Stimulated activated CD8-positive, alpha-beta memory T cell treated with anti-CD3 and anti-CD28 coated beads, Interleukin-4, amount 100 ng/mL, for 24 hours (primary cell): Measurements from ENCODE around the gene SLC35F2.
"Not testable (repeated sequence)": the region's sequence is repeated elsewhere in the genome, so short reads cannot be mapped to it uniquely, and the experiment has no call there.

Experiments used
- DNase-seq: peaks from one replicate; pipeline ENCODE4 v3.0.0-alpha.2; 2020; ENCODE audit warnings: low read depth

SLC35F2 gene

DNA sequence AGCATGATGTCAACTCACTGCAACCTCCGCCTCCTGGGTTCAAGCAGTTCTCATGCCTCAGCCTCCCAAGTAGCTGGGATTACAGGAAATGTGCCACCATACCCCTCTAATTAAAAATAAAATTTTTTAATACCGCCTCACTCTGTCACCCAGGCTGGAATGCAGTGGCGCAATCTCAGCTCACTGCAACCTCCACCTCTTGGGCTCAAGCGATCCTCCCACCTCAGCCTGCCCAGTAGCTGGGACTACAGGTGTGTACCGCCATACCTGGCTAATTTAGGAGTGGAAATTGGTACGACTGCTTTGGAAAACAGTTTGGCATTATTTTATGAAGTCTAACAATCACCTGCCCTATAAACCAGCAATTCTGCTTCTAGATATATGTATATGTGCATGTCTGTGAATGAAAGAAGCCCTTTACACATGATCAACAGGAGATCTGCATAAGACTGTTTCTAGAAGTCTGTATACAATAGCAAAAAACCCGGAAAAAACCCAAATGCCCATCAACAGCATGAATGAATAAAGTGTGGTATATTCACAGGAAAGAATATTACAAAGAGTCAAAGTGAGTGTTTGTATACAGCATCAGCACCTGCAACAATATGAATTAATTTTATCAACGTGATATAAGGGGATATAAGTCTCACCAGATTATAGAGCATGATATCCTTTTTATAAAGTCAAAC is 16.0 kb downstream of the SLC35F2 start:
- no peak for DNase-seq

DNA sequence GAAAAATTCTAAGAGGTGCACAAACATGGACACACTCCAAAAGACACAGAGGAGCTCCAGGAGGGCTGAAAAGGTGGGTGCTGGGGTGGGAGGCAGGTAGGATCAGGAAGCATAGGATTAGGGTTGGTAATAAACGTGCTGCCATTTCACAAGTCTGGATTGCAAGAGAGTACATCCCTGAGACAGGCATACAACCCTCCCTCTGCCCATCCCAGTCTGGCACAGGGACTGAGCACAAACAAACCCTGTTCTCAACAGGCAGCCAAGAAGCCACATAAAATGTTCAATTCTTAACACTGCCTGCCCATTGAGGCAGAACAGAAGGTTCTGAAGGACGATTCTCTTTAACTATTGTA is 18.5 kb downstream of the SLC35F2 start:
- no peak for DNase-seq

DNA sequence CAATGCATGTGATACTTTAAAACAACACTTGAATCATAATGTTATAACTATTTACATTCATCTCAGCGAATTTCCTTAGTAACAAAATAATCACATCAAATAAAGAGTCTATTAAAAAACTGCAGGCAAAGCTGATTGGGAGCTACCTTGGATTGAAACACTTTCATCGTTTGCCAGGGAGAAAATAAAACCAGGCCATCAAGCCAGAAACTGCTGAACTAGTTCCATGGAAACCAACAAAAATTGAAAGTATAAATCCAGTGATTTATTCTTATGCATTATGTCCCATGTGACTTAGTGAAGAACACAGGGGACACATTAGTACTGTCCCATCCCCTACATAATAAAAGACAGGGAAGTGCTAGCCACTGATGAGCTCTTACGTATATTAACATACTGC is 21.7 kb downstream of the SLC35F2 start:
- no peak for DNase-seq

DNA sequence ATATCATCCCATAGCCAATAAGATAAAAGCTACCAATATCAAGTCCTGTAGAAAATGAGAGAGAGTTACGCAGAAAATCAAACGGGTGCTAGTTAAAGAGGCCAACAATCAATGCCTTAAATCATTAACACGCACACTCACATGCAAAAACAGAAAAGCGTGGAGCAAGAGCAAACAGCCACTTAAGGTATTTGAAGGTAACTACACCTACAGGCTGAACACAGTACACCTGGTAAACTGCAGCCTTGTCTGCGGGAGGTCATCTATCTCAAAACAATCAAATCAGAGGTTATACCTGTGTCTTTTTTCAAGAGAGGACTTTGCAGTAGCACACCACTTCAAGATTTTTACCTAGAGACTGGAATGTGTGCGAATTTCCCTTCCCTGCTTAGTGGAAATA is 23.6 kb downstream of the SLC35F2 start:
- DNase-seq = no peak

DNA sequence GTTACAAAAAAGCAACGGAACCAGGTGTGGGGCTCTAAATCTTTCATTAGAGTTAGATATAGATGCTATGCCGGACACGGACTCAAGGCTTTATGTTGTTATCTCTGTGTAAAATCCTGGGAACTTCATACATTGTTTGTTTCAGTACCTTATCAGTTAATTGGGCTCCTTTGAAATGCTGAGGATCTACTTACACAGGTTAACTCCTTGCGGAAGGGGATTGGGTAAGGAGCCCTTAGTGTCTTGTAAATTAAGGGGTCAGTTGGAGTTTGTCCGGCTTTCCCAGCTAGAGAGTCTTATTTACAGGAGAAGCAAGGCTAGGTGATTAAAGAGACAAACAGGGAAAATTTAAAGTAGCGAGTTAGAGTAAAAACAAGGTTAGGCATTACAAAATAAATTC is 24.7 kb downstream of the SLC35F2 start:
- DNase-seq = not testable (repeated sequence)

DNA sequence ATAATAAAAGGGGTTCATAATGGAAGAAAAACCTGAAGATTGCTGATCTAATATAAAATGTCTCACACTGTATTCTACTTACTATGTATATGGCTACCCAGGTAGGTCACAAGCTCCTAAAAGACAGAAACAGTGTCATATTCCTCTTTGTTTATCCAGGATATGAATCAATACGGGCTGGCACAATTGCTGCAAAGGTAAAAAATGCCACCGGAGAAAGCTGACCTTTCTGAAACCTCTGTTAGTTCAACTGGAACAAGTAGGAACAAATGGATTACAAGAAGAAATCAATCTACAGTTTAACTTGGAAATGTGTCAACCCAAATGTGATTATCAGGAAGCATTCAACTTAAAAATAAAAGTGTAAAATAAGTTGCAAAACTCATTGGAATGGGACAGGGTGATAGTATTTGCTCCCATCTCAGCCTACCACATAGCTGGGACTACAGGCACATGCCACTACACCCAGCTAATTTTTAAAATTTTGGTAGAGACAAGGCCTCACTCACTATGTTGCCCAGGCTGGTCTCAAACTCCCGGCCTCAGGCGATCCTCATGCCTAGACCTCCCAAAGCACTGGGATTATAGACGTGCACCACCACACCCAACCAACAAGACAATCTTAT is 27.6 kb downstream of the SLC35F2 start:
- DNase-seq = no peak

DNA sequence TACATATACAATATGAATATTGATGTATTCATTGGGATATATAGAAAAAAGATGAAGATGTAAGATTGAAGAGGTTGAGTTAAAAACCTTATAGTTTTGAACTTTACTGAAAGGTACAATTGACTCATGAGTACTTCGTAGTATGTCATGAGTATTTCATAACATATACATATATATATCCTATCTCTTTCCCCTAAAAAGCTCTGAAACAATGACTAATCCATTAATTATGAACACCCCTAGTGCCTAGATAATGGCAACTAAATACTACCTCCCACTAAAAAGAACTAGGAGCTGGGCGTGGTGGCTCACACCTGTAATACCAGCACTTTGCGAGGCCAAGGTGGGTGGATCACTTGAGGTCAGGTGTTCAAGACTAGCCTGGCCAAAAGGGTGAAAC is 31.5 kb downstream of the SLC35F2 start:
- DNase-seq = no peak

DNA sequence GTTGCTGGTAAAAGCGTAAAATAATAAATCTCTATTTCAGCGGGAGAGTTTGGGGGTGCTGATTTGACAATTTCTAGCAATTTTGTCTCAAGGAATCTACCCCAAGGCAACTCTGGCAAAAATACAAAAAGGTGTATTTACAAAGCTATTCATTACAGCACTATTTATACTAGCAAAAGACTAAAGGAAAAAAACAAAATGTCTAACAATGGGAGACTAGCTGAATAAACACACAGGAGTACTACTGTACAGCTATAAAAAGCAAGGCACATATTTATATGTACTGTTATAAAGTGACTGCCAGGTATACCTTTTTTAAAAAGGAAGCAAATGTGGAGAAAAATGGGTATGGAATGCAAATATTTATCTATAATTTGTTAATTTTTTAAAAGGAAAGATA is 32.7 kb downstream of the SLC35F2 start:
- DNase-seq = no peak

DNA sequence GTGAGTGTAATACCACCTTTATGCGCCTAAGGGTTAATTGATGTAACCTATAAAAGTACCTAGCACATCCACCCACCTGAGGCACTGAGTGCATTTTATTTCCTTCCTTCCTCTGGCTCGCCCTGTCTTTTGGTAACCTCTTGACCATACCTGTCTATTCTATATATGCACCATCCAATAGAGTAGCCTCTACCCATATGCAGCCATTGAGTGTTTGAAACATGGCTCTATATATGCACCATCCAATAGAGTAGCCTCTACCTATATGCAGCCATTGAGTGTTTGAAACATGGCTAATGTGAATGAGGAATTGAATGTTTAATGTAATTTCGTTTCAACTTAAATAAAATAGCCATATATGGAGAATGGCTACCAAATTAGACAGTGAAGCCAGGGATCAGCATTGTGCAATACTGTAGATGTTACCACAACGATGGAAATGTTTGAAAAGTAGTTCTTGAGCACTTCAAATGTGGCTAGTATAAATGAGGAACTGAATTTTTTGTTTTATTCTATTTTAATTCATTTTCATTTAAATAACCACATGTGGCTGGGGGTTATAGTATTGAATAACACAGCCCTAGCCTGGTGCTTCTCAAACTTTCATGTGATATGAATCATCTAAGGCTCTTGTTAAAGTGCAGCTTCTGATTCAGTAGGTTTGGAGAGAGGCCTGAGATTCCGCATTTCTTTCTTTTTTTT is 33.8 kb downstream of the SLC35F2 start:
- no peak for DNase-seq

DNA sequence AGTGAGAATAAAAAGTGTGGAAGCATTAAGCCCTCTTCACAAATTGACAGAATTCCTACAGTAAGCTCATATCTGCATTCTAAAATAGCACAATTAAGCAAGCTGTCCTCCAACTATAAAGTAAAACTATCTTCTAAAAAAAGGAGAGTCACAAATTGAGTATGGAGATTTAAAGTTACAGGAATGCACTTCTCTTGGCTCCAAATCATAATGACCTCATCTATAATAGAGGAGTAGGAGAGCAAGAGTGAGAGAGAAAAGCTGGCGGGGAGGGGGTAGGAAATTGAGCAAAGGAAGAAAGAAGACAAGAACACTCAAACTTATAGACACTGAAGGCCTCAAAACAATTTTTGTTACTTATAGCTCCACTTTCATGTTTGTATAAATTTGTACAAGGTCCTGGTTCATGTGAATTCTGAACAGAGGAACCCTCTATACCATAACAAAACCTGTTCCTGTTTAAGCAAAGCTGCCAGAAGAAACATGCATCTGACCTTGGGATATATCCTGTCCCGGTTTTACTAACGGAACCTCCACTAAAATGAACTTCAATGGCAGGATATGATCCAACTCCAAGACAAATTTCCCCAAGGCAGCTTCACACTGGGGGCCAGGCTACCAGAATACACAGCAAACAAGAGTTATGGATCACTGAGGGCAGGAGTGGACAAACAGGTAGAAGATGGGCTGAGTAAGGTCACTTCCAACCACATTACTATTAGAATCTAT is 37.2 kb downstream of the SLC35F2 start:
- no peak for DNase-seq

DNA sequence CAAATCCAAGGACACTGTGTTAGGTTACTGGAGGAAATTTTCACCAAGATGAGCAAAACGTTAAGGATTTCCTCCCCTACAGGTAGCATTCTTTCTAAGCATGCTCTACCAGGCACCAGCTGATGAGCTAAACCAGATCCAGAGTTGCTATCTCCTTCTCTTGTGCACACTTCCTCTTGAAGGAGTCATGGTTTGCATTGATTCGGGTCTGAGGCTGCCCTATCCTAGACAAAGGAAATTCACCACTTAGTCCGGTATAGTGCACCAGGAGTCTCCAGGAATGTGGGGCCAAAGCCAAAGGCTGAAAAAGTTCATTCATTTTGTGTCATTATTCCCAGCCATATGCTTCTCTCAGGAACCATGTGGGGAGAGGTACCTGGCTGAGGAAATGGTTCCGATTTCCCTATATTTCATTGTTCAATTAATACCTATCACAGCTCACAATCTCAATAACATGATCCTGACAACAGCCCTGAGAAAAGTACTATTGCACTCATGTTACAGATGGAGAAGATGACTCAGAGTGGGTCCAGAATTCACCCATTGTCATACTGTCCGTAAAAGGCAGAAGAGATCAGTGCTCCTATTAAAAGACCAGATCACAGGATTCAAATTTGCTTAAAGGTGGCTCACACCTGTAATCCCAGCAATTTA is 39.1 kb downstream of the SLC35F2 start:
- no peak for DNase-seq

DNA sequence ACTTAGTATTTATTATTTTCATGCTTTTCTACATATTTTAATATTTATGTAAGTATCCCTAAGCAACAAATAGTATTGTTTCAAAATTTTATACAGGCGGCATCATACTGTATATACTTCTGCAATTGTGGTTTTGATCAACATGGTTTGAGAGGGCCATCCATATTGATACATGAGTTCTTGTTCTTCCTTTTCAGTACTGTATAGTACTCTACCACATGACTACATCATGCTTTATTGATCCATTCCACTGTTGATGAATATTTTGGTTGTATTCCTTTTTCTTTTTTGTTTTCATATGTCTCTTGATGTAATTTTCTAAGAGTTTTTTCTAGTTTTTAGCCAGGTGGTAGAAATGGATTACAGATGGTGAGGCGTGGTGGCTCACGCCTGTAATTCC is 40.1 kb downstream of the SLC35F2 start:
- no peak for DNase-seq

DNA sequence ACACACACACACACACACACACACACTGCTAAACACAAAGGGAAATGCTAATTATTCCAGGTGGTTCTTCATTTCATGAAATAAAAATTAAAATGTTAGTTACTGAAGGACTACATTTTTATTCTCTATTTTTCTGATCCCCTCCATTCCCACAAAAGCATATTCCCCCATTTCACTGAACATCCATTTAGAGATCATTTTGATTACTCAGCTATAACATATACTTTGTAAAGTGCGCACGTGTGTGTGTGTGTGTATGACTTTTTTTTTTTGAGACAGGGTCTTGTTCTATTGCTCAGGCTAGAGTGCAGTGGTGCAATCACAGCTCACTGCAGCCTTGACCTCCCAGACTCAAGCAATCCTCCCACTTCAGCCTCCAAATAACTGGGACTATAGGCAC is 42.6 kb downstream of the SLC35F2 start:
- no peak for DNase-seq

DNA sequence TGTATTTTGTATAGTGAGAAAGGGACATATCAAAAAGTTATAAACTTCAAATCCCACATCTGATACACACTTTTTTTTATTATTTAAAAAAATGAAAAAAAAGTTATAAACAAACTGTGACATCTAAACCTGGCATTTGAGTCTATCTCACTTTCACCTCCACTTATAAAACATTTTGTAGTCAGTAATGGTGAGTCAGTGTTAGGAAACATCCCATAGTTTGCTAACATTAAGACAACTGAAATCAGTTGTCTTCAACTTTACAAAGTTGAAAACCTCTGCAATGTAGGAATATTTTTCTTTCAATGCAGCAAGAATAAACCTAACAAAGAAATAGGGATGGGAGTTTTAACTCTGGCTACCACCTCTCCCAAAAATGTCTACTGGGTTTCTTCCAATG is 47.7 kb downstream of the SLC35F2 start:
- DNase-seq = no peak

DNA sequence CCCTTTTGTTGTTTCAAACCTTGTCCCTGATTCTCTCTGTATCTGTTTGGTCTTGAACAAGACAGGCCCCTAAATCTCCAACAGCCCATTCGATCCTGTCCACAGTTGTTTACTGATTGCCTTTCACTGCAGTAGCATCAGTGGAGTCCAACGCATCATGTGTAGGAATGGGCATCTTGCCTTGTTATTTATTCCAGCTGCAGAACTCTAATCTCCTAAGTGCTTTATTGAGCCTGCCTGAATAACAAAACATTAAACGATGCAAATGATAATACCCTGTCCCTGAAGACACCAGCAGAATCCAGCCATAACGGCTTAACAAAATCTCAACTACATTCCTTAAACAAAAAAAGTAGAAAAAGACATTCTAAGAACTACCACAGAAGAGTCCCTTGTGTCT is 50.1 kb downstream of the SLC35F2 start:
- no peak for DNase-seq

DNA sequence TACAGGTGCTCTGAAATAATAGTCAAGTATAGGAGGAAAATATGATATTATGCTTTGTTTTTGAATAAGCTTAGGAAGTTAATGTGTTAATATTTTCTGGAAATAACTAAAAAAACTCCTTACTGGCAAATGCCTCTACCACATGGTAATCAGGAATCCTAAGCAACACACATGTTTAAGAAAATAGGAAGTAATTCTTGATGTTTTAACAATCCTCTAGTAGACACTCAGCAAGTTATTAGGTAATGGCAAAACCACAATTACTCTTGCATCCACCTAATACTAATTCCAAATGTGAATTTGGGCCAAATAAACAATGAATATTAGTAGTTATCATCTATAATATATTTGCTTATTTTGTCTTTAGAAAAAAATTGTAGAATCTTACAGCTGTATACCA is 53.6 kb downstream of the SLC35F2 start:
- no peak for DNase-seq

DNA sequence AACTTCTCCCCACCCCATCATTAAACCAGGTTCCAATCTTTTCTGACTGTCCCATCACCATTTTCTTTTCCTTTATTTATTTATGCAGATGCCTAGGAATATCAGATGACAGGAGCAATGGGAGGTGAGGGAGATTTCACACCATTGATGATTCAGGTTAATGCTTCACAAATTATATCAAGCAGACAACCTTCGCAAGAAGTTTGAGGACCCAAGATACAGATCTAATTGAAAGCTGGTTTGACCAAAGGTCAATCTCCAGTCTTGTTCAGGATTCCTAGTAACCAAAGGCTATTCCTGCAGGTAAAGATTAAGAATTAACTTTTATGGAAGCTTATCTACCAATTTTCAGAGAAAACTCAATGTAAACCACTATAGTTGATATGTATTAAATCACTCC is 54.4 kb downstream of the SLC35F2 start:
- DNase-seq = no peak

DNA sequence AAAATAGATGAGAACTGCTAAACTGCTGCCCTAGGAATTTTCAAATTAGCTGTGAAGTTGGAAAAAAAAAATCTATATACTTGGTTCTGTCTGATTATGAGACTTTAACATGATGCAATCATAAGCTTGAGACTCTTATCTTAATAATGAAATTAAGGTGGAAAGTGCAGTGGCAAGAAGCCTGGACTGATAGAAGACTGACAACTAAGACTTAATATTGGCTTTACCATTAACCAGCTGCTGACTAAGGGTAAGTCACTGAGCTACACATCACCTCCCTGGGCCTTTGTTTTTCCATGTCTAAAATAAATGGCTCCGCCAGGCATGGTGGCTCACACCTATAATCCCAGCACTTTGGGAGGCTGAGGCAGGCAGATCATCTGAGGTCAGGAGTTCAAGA is 56.9 kb downstream of the SLC35F2 start:
- no peak for DNase-seq

DNA sequence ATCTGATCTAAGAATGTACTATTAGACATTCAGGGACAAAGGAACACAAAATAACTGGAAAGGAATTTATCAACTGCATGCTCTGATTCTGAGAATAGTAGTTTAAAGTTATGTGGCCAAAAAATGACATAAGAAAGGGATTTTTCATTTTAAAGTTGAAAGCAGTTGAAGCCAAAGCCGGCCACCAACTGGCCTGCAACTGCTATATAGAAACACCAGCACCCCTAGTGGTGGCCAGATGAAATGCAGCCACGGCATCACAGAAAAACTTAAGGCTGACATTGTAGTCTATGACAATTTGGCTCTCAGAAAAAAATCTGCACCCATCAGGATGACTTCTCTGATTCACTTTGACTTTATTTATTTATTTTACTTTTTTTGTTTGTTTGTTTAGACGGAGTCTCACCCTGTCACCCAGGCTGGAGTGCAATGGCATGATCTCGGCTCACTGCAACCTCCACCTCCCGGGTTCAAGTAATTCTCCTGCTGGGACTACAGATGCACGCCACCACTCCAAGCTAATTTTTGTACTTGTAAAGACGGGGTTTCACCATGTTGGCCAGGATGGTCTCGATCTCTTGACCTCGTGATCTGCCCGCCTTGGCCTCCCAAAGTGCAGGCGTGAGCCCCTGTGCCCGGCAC is 59.2 kb downstream of the SLC35F2 start:
- peak; percentile 26 for DNase-seq

DNA sequence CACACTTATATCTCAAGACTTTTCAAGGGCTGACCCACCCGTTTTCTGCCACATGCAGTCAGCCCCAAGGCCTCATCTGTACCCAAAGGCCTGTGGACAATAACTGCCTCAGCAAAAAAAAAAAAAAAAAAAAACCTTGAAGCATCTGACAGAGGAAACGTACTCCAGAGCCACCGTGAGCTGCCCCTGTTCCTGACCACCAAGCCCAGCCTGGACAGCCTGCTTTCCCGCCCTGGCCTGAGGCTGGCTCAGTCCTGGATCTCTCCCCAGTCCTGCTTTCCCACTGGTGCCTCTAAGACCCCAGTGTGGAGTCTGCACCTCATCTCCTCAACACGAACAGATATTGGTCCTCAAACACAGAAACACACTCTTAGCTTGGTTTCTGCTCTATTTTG is 66.5 kb downstream of the SLC35F2 start:
- DNase-seq = no peak

DNA sequence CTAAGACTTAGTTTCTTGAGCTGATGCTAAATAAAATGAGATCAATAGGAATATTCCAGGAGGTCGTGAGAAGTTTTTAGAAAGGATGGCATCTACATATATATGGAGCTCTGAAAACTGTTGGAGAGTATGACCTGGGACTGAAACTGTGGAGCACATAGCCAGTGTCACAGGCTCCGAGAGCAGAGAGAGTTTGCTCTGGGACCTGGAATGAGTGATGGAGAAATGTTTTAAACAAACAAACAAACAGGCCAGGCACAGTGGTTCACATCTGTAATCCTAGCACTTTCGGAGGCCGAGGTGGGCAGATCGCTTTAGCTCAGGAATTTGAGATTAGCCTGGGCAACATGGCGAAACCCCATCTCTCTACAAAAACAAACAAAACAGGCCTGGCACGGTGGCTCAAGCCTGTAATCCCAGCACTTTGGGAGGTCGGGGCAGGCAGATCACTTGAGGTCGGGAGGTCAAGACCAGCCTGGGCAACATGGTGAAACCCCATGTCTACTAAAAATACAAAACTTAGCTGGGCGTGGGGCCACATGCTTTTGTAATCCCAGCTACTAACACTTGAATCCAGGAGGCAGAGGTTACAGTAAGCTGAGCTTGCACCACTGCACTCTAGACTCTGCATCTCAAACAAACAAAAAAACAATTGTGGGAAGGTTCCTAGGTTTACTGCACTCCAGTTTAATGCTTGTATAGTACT is 67.1 kb downstream of the SLC35F2 start:
- DNase-seq = no peak
